Gastrocnemius medialis (tissue), 4 donors: ENCODE data around the gene RPL13. TPM values are rescaled to one million over a fixed set of nuclear protein-coding genes. Genes with fewer than 3 reads are reported as not detected.

ENCODE experiments used
- ATAC-seq, 2 donors: fragments of 150-250 bp; one replicate each; pipeline ENCODE4 v1.9.1; 2016
- DNase-seq, 2 donors: peaks; one replicate each; pipeline ENCODE4 v3.0.0-alpha.2; 2019
- H3K27ac ChIP-seq, 4 donors: fragments of 200-600 bp; sonication (generic); 1 replicate in 1 of 4; 2 replicates in 3 of 4; pipeline ENCODE4 v1.5.1; 2016 to 2018; ENCODE audit warnings: mild to moderate bottlenecking in 2 of 4, moderate library complexity in 1 of 4
- H3K27me3 ChIP-seq, 3 donors: fragments of 200-600 bp; sonication (generic) in 2 of 3; 1 replicate in 1 of 3; 2 replicates in 2 of 3; pipeline versions ENCODE4 v1.5.1 to v1.6.0; 2016 to 2019; ENCODE audit warnings: mild to moderate bottlenecking in 1 of 3, moderate library complexity in 1 of 3
- H3K36me3 ChIP-seq, 2 donors: fragments of 200-600 bp; sonication (generic) in 1 of 2; one replicate each; pipeline ENCODE4 v1.5.1; 2017 to 2018
- H3K4me1 ChIP-seq, 2 donors: fragments of 200-600 bp; sonication (generic) in 1 of 2; one replicate each; pipeline ENCODE4 v1.5.1; 2016 to 2017; ENCODE audit warnings: mild to moderate bottlenecking in 2 of 2
- H3K4me3 ChIP-seq, 4 donors: fragments of 200-600 bp; sonication (generic) in 3 of 4; 1 replicate in 1 of 4; 2 replicates in 3 of 4; pipeline ENCODE4 v1.5.1; 2016 to 2019; ENCODE audit warnings: mild to moderate bottlenecking in 2 of 4
- H3K9me3 ChIP-seq, 3 donors: fragments of 200-600 bp; sonication (generic) in 2 of 3; 1 replicate in 1 of 3; 2 replicates in 2 of 3; pipeline ENCODE4 v1.5.1; 2016 to 2019
- CTCF ChIP-seq, 5 experiments: fragments of 450-650 bp in 3 of 5; fragments of 200-600 bp in 2 of 5; sonication (generic) in 2 of 5; IDR thresholded peaks in 4 of 5; conservative IDR thresholded peaks in 1 of 5; 1 replicate in 4 of 5; 2 replicates in 1 of 5; pipeline ENCODE4 v1.5.1; 2016 to 2019; ENCODE audit warnings: antibody characterized with exemption in 5 of 5, mild to moderate bottlenecking in 3 of 5, moderate library complexity in 3 of 5
- POLR2A ChIP-seq, 2 donors: fragments of 450-650 bp; IDR thresholded peaks; one replicate each; pipeline ENCODE4 v1.6.1; 2017; ENCODE audit warnings: antibody characterized with exemption in 2 of 2, mild to moderate bottlenecking in 2 of 2, moderate library complexity in 2 of 2
- in situ Hi-C, 4 donors: fragments of 200-750 bp; cut with MboI; loops; one replicate each; pipeline versions ENCODE4 v1.15.0 to v1.8.0; 2017; ENCODE audit warnings: low sequenced_read_pairs in 4 of 4
- intact Hi-C: fragments of 100-400 bp; cut with DNase I; formaldehyde crosslinking; loops from one replicate; pipeline ENCODE4 v1.15.1; 2023; ENCODE audit warnings: low total_unique reads
- total RNA-seq, 4 donors: library from RNA; depleted of rRNA; stranded (reverse); fragments of >200 nt; gene quantifications; one replicate each; pipeline versions ENCODE4 v1.1.0 to v1.2.3, GENCODE V29; 2016

Gene RPL13
- total RNA-seq, 4 donors from 2014 or later: 4,295 to 5,889 (median 4,806) TPM

DNA sequence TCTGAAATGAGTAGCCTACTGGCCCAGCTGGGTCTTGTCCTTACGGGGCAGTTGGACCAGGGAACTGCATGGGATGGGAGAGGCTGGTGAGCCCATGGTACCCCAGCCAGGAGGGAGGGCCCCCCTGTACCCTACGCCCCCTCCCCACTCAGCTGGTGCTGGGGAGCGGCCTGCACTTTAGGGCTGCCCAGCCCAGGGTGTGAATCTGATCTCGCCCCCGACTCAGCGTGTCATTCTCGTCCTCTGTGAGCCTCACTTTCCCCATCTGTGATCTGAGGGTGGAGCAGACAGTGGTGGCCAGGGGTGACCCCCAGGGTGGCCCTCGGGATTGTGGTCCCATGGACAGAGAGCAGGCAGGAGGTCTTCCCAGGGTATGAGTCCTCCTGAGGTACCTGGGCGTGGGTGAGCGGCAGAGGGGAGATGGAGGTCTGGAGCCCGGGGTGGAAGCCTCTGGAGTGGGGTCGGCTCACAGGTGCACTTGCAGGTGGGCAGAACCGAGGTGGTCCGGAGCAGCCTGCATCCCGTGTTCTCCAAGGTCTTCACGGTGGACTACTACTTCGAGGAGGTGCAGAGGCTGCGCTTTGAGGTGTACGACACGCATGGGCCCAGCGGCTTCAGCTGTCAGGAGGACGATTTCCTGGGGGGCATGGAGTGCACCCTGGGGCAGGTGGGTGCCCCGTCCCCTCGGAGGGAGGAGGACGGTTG, 16.7 kb downstream of the RPL13 start:
- DNase-seq (no peak), ATAC-seq (no peak)
- in situ Hi-C loops: no loop called here

DNA sequence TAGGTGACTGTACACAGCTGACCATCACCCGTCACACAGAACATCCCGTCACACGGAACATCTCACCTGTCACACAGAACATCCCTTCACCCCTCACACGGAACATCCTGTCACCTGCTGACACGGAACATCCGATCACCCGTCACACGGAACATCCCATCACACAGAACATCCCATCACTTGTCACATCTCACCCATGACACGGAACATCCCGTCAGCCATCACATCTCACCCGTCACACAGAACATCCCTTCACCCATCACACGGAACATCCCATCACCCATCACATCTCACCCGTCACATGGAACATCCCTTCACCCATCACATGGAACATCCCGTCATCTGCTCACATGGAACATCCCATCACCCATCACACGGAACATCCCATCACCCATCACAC, 18.9 kb downstream of the RPL13 start:
- in situ Hi-C loops (no loop called here), intact Hi-C loops (no loop called here)
- TF ChIP-seq POLR2A (IDR thresholded peaks at IDR 0.05) (no peak), CTCF (IDR thresholded peaks at IDR 0.05 in 4 of 5, conservative IDR thresholded peaks at IDR 0.05 in 1 of 5) (no peak)
- ATAC-seq (no peak), DNase-seq (no peak)
- Histone ChIP-seq H3K27ac (no peak overlapping the region), H3K36me3 (no peaks in the 10 kb centered on the region), H3K4me1 (peaks cover 0 to 3% of the 10 kb centered on the region in 2 donors), H3K9me3 (no peaks in the 10 kb centered on the region), H3K4me3 (no peak overlapping the region), H3K27me3 (peaks cover 25 to 39% (median 32%) of the 10 kb centered on the region in 3 donors)

More for the DNA sequence above, 16.7 kb downstream of the RPL13 start:
- Histone ChIP-seq H3K4me3 (no peak overlapping the region), H3K27me3 (peaks cover 41 to 52% (median 45%) of the 10 kb centered on the region in 3 donors), H3K27ac (no peak overlapping the region), H3K9me3 (no peaks in the 10 kb centered on the region), H3K4me1 (peaks cover 0 to 3% of the 10 kb centered on the region in 2 donors), H3K36me3 (no peaks in the 10 kb centered on the region)
- TF ChIP-seq CTCF (IDR thresholded peaks at IDR 0.05 in 4 of 5, conservative IDR thresholded peaks at IDR 0.05 in 1 of 5) (no peak), POLR2A (IDR thresholded peaks at IDR 0.05) (no peak)
- intact Hi-C loops: no loop called here

DNA sequence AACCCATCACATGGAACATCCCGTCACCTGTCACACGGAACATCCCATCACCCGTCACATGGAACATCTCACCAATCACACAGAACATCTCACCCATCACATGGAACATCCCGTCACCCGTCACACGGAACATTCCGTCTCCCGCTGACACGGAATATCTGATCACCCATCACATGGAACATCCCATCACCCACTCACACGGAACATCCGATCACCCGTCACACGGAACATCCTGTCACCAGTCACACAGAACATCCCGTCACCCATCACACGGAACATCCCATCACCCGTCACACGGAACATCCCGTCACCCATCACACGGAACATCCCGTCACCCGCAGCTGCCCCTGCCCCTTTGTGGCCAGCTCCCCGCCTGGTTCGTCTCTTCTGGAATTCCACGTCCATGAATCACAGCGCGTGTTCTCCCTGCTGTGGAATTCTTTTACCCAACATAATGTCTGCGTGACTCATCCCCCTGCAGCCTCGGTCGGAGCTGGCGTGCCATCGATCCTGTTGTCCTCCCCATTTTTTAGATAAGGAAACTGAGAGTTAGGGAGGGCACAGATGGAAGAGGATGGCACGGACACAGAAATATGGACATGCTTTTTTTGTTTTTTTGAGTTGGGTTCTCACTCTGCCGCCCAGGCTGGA, 20.7 kb downstream of the RPL13 start:
- H3K27me3 ChIP-seq: peaks cover 13 to 24% (median 17%) of the 10 kb centered on the region in 3 donors
- no peak overlapping the region for H3K27ac ChIP-seq
- intact Hi-C loops (no loop called here), in situ Hi-C loops (no loop called here)
- no peaks in the 10 kb centered on the region for H3K4me1 ChIP-seq
- TF ChIP-seq CTCF (IDR thresholded peaks at IDR 0.05 in 4 of 5, conservative IDR thresholded peaks at IDR 0.05 in 1 of 5) (no peak), POLR2A (IDR thresholded peaks at IDR 0.05) (no peak)
- DNase-seq (no peak), ATAC-seq (no peak)
- H3K36me3 ChIP-seq: no peaks in the 10 kb centered on the region
- no peaks in the 10 kb centered on the region for H3K9me3 ChIP-seq
- H3K4me3 ChIP-seq: no peak overlapping the region

- ATAC-seq: no peak
- intact Hi-C loops (no loop called here), in situ Hi-C loops (no loop called here)
- H3K36me3 ChIP-seq: no peaks in the 10 kb centered on the region
- peaks cover 5 to 17% (median 9%) of the 10 kb centered on the region in 3 donors for H3K27me3 ChIP-seq
- H3K4me3 ChIP-seq: no peak overlapping the region
- TF ChIP-seq POLR2A (IDR thresholded peaks at IDR 0.05): no peak
- no peak for TF ChIP-seq CTCF (IDR thresholded peaks at IDR 0.05 in 4 of 5, conservative IDR thresholded peaks at IDR 0.05 in 1 of 5)
- H3K9me3 ChIP-seq: no peaks in the 10 kb centered on the region
- DNase-seq: no peak
- H3K4me1 ChIP-seq: no peaks in the 10 kb centered on the region
- no peak overlapping the region for H3K27ac ChIP-seq
Observed at GRCh38 chr16:89581861-89582563, 21.5 kb downstream of the RPL13 start.
